ENCODE data around the gene ELMO3. TPM values are rescaled to one million over a fixed set of nuclear protein-coding genes. Genes with fewer than 3 reads are reported as not detected.
A peak's percentile ranks its signal among the peaks of the same experiment; 100 is the strongest.

The ELMO3 gene
- total RNA-seq, 1 experiment from 2014 or later = 2.0 TPM

DNA sequence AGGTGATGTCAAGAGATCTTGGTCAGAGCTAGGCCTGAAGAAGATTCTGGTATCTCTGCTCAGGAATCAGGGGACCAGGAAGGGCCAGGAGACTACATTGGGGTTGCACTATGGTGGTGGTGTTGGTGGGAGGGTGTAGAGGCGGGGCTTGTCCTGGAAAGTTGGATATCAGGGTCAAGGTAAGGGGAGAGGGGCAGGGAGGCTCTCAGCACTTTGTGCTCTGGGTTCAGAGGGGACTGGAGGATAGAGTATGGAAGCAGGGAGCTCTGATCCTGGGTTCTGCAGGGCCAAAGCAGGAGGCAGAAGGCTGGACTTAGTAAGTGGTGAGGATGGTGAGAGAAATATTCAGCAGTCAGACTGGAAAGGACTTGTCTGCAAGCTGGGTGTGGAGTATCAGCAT lies 25.6 kb upstream of the ELMO3 start:
- H3K9me3 ChIP-seq (ENCODE audit: control insufficient read depth, insufficient read depth, low read depth, low read length) = no peaks in the 10 kb centered on the region
- BruUV-seq (replicated peaks) = no TSS peak
- H3K36me3 ChIP-seq (ENCODE audit: control insufficient read depth, insufficient read depth, low read length) = no peaks in the 10 kb centered on the region; the same call in 1 of the 2 replicates
- ChIA-PET POLR2A (no interaction called here), CTCF (no interaction called here)
- no peaks in the 10 kb centered on the region for H3K27me3 ChIP-seq (ENCODE audit: control insufficient read depth, insufficient read depth, low read length)
- in situ Hi-C loops (cut with HindIII; ENCODE audit: low pct_unique_long_range_greater_than_20kb, low sequenced_read_pairs) (no loop called here), intact Hi-C loops (cut with micrococcal nuclease; ENCODE audit: unreplicated experiment) (no loop called here)
- peak overlapping the region; percentile 51 to 64 for H3K4me3 ChIP-seq (ENCODE audit: low read depth in 2 of 2, low read length in 2 of 2)
- peaks cover 18% of the 10 kb centered on the region for H3K4me1 ChIP-seq (ENCODE audit: control insufficient read depth, insufficient read depth, low read length)
- peak overlapping the region; percentile 18 for H3K27ac ChIP-seq (ENCODE audit: low read length)
- DNase-seq (ENCODE audit: low read depth, low spot score) = no peak
- TF ChIP-seq TCF7L2 (IDR thresholded peaks at IDR 0.05; ENCODE audit: low read depth, low read length) (no peak), POLR2AphosphoS5 (IDR thresholded peaks at IDR 0.05; ENCODE audit: low read depth, low read length) (no peak), SIN3A (IDR thresholded peaks at IDR 0.05; ENCODE audit: borderline replicate concordance, insufficient read depth, low read depth, low read length) (no peak)
- TF ChIP-seq, protein P1, sequence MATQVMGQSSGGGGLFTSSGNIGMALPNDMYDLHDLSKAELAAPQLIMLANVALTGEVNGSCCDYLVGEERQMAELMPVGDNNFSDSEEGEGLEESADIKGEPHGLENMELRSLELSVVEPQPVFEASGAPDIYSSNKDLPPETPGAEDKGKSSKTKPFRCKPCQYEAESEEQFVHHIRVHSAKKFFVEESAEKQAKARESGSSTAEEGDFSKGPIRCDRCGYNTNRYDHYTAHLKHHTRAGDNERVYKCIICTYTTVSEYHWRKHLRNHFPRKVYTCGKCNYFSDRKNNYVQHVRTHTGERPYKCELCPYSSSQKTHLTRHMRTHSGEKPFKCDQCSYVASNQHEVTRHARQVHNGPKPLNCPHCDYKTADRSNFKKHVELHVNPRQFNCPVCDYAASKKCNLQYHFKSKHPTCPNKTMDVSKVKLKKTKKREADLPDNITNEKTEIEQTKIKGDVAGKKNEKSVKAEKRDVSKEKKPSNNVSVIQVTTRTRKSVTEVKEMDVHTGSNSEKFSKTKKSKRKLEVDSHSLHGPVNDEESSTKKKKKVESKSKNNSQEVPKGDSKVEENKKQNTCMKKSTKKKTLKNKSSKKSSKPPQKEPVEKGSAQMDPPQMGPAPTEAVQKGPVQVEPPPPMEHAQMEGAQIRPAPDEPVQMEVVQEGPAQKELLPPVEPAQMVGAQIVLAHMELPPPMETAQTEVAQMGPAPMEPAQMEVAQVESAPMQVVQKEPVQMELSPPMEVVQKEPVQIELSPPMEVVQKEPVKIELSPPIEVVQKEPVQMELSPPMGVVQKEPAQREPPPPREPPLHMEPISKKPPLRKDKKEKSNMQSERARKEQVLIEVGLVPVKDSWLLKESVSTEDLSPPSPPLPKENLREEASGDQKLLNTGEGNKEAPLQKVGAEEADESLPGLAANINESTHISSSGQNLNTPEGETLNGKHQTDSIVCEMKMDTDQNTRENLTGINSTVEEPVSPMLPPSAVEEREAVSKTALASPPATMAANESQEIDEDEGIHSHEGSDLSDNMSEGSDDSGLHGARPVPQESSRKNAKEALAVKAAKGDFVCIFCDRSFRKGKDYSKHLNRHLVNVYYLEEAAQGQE (IDR thresholded peaks at IDR 0.05; ENCODE audit: insufficient read depth in 1 of 2, low read depth in 2 of 2, low read length in 1 of 2) = no peak
- TF ChIP-seq, protein P2, sequence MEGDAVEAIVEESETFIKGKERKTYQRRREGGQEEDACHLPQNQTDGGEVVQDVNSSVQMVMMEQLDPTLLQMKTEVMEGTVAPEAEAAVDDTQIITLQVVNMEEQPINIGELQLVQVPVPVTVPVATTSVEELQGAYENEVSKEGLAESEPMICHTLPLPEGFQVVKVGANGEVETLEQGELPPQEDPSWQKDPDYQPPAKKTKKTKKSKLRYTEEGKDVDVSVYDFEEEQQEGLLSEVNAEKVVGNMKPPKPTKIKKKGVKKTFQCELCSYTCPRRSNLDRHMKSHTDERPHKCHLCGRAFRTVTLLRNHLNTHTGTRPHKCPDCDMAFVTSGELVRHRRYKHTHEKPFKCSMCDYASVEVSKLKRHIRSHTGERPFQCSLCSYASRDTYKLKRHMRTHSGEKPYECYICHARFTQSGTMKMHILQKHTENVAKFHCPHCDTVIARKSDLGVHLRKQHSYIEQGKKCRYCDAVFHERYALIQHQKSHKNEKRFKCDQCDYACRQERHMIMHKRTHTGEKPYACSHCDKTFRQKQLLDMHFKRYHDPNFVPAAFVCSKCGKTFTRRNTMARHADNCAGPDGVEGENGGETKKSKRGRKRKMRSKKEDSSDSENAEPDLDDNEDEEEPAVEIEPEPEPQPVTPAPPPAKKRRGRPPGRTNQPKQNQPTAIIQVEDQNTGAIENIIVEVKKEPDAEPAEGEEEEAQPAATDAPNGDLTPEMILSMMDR (IDR thresholded peaks at IDR 0.05) = no peak
- ATAC-seq = no peak

DNA sequence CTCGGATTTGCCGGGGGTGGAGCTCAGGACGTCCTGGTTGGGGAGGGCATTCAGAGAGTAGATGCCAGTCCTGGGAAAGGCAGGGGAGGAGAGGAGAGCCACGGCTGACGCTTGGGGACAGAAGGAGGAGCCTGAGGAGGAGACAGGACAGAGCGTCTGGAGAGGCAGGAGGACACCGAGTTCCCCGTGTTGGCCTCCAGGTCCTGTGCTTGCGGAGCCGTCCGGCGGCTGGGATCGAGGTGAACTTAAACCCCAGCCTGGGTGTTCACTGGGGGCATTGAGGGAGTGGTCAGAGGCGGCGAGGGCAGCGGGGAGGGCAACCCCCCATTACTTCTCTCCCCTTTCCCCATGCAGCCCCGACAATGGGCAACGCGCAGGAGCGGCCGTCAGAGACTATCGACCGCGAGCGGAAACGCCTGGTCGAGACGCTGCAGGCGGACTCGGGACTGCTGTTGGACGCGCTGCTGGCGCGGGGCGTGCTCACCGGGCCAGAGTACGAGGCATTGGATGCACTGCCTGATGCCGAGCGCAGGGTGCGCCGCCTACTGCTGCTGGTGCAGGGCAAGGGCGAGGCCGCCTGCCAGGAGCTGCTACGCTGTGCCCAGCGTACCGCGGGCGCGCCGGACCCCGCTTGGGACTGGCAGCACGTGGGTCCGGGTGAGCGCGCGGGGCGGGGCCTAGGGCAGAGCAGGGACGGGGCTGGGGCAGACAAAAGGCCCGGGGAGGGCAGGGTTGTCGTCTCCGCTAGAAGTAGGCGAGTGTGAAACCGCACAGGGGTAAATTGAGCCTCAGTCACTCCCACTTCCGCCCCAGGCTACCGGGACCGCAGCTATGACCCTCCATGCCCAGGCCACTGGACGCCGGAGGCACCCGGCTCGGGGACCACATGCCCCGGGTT lies 24.9 kb upstream of the ELMO3 start:
- ChIA-PET CTCF (interaction anchor here (0.7 kb wide), 1 partner anchor 220 kb away, joined by 3 read pairs; no protein-coding TSS in a partner anchor), POLR2A (interaction anchor here (0.5 kb wide), 1 partner anchor 21 kb away, joined by 8 read pairs; no protein-coding TSS in a partner anchor)
- Histone ChIP-seq H3K4me1 (ENCODE audit: control insufficient read depth, insufficient read depth, low read length) (peaks cover 18% of the 10 kb centered on the region), H3K27me3 (ENCODE audit: control insufficient read depth, insufficient read depth, low read length) (no peaks in the 10 kb centered on the region), H3K9me3 (ENCODE audit: control insufficient read depth, insufficient read depth, low read depth, low read length) (no peaks in the 10 kb centered on the region), H3K36me3 (ENCODE audit: control insufficient read depth, insufficient read depth, low read length) (no peaks in the 10 kb centered on the region; the same call in 1 of the 2 replicates), H3K4me3 (ENCODE audit: low read depth in 2 of 2, low read length in 2 of 2) (peak overlapping the region; percentile 51 to 64), H3K27ac (ENCODE audit: low read length) (peak overlapping the region; percentile 18)
- intact Hi-C loops (cut with micrococcal nuclease; ENCODE audit: unreplicated experiment) = no loop called here
- DNase-seq (ENCODE audit: low read depth, low spot score) (no peak), ATAC-seq (peak; percentile 79)
- TF ChIP-seq, protein P2 (IDR thresholded peaks at IDR 0.05) = peak; percentile 34
- no peak for TF ChIP-seq POLR2AphosphoS5 (IDR thresholded peaks at IDR 0.05; ENCODE audit: low read depth, low read length)
- in situ Hi-C loops (cut with HindIII; ENCODE audit: low pct_unique_long_range_greater_than_20kb, low sequenced_read_pairs) = no loop called here
- BruUV-seq (replicated peaks) = TSS peak; percentile 50
